HG02763 (cell line): ENCODE data around the gene C12orf75.
"Not testable (repeated sequence)": the region's sequence is repeated elsewhere in the genome, so short reads cannot be mapped to it uniquely, and the experiment has no call there.

Experiments
- ATAC-seq: cut with Tn5 transposase; IDR thresholded peaks from one replicate; pipeline ENCODE4 v1.9.1; 2021; ENCODE audit warnings: mild to moderate bottlenecking, moderate library complexity; ENCODE audit not compliant: unreplicated experiment

The C12orf75 gene

DNA sequence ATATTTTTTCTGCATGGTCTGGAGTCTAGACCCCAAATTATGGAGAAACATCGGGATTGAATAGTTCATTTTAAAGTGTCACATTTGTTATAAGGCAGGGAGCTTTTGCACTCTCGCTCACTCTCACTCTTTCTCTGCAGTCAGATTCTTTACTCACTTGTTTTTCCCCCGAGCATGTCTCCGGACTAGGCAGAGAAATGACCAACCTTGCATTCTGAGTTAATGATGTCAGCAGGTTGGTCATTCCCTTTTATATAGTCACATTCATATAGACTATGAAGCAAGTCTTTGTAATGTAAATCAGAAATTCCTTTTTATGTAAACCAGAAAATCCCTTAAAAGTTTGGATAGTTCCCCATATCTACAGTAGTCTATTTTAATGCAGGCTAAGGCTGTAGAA, 4.1 kb downstream of the C12orf75 start:
- ATAC-seq: no peak

DNA sequence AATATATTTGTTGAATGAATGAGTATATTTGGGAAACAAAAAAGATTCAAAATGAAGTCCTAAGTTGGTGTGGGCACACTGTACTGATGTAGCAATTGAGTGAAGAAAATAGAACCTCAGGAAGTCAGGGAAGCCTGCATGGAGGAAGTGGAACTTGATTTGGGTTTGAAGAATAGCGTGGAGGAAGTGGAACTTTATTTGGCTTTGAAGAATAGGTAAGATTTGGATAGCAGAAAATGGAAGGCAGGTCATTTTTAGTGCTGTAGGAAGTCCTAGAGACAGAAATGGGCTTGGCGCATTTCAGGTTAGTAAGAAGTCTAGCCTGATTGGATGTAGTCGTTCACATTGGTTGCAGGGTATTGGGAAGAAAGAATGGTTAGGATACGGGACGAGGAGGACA, 5.4 kb downstream of the C12orf75 start:
- no peak for ATAC-seq

- ATAC-seq: no peak
Measured at GRCh38 chr12:105336411-105336810, 5.9 kb downstream of the C12orf75 start.

DNA sequence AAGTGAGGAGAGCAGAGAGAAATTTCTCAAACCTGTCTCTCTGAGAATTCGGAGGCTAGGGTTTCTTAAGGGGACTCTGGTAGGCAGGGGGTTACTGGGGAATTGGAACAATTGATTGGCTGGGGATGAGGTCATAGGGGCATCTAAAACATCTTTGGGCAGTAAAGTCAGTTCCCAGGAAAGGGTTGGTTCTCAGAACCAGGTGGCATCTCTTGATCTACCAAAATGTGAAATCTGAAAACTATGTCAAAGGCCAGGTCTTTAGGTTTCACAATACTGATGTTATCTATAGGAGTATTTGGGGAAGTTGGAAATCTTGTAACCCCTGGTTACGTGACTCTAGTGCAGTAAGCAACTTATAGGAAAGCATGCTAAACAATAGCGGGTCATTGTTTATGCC, 6.9 kb downstream of the C12orf75 start:
- ATAC-seq: no peak

DNA sequence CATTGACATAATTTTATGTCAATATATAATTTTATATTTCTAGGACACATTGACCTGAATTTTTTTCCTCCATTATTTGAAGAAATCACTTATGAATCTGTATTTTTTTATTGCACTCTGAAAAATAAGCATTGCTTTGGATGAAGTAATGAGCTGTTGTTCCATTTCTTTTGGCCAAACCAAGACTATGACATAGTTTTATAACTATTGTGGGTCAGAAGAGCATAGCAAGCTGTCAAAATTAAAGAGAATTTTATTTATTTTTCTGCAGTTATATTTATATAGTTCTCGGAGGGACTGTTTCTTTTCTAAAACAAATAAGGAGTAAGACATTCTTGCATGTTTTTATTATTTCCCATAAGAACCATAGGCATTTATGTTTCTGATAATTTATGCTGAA, 8.5 kb downstream of the C12orf75 start:
- no peak for ATAC-seq

- ATAC-seq: no peak
Measured at GRCh38 chr12:105341010-105341409, 10.5 kb downstream of the C12orf75 start.

- not testable (repeated sequence) for ATAC-seq
Measured at GRCh38 chr12:105341620-105342019, 11.1 kb downstream of the C12orf75 start.

DNA sequence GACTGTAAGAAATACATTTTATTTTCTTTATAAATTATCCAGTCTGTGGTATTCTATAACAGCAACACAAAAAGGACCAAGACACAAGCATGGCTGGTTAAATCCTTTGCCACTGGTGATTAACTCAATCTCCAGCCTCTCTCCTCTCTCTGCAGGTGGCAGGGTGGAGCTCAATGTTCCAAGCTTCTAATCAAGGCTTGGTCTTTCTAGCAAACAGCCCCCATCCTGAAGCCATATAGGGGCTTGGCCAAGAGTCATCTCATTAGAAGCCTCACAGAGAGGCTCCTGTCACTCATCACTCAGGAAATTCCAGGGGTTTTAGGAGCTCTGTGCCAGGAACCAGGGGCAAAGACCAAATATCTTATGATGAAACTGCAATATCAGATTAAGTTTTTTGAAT, 12.0 kb downstream of the C12orf75 start:
- ATAC-seq: no peak

- no peak for ATAC-seq
Measured at GRCh38 chr12:105343836-105344235, 13.3 kb downstream of the C12orf75 start.

- ATAC-seq: no peak
Measured at GRCh38 chr12:105347499-105347898, 17.0 kb downstream of the C12orf75 start.

DNA sequence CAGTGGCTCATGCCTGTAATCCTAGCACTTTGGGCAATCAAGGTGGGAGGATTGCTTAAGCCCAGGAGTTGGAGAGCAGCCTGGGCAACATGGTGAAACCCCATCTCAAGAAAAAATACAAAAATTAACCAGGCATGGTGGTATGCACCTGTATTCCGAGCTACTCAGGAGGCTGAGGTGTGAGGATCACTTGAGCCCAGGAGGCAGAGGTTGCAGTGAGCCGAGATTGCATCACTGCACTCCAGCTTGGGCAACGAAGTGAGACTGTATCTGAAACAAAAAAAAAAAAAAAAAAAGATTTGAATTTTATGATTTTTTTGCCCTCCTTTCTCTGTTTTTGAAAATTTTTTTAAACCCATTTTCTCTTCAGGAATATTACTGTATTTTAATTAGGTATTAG, 17.7 kb downstream of the C12orf75 start:
- ATAC-seq: no peak

DNA sequence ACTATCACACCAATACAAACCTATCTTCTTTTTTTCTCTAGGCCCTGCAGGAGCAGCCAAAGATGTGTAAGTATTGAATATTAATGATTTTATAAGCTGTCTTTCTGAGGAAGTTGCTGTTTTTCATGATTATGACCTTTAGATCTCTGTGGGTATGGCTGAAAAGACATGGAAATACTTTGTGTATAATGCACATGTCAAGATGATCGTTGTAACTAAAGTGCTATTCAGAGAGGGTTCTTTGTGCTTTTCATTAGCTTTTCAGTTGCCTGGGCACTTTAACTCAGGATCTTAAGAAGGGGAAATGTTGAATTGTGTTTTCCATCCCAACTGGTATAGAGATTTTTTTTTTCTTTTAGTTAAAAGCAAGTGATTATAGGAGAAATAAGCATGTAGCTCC, 18.1 kb downstream of the C12orf75 start:
- no peak for ATAC-seq

- ATAC-seq: no peak
Measured at GRCh38 chr12:105349138-105349537, 18.6 kb downstream of the C12orf75 start.

DNA sequence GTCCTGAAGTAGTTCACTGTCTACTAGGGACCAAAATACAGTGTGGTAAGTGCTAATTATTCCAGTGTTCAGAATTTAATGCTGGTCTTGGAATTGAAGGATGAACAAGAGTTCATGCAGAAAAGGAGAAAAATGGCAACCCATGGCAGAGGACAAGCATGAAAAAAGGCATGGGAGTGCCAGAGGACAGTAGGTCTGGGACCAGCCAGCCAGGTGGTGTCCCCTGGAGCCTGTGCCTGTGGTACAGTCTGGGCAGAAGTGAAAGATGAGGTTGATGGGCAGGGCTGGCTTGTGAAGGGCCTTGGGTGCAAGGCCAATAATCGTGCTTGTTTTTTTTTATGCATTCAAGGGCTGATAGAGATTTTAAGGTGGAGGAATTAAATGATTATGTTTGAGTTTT, 21.0 kb downstream of the C12orf75 start:
- ATAC-seq: peak; percentile 23

DNA sequence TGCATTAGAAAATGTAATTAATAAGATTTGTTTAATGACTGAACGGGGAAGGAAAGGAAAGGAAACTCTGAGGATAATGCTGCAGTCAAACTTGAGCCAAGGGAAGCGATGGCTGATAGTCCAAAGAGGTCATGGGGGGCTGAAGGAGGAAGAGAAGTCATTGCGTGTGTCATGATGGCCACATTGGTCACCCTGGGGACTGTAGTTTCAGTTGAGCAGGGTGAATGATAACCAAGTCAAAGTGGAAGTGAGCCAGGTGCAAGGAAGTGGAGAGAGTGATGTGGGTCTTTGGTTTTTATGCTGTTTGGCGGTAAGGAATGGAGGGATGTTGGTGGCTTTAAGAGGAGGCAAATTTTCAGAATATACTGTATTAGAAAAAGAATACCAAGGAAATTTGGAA, 21.6 kb downstream of the C12orf75 start:
- peak; percentile 80 for ATAC-seq

DNA sequence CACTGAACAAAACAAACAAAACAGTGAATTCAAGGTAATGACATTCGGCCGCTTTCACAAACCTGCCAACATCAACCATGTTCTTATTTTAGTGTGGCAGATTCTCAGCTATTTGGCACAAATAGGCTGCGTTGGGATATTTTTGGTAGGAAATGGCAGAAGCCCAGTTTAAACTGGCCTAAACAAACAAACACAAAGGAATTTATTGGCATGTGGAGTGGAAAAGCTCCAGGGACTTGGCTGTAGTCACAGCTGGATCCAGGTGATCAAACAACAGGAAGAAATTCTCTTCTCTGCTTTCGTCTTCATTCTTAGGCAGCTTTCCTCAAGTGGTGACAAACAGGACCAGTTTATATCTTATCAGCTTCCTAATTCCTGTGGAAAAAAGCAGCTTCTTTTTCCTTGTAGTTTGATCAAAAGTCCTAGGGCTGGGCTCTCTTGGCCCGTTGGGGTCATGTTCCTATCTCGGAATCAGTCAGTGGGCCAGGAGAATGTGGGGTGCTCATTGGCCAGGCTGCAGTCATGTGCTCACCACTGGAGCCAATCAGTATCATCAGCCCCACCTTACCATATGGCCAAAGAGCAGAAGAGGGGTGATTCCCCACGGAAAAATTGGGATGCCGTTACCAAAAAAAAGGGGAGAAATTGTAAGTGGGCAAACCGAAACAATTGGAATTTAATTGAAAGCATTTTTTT, 22.6 kb downstream of the C12orf75 start:
- no peak for ATAC-seq

DNA sequence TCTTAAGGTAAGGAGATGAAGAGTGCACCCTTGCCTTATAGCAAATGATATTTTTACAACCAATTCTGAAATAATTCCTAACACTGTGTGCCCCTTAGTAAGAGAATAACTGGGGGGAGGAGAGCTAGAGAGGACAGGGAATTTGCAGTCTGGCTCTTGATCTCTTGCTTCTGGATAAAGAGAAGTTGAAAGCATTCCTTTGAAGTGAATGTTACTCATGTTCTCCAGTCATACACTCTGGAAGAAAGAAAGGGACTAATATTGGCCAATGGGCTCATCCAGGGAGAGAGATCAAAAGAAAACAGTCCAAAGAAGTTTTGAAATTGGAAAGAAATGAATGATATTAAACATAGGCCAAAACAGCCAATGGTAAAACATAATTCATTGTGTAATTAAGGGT, 25.3 kb downstream of the C12orf75 start:
- ATAC-seq: no peak

GRCh38 chr12:105357162-105357691, 26.7 kb downstream of the C12orf75 start:
- peak; percentile 73 for ATAC-seq

- no peak for ATAC-seq
Measured at GRCh38 chr12:105358789-105359188, 28.3 kb downstream of the C12orf75 start.

DNA sequence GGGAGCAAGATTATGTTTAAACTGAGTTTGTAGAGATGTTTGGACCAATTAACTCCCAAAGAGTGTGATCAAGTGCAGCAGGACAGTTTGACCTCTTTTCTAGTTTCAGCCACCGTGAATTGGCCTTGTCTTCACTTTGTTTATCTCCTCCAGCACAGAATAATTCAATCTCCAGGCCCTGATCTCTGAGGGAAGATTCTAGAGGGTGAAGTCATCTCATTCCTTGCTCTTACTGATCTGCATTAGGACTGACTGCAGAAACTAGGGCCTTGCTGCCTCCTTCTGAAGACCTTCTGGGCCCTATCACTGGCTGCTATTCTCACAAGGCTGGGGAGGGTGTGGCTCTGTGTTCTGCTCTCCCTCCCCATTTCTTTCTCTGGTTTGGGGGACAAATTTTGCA, 29.4 kb downstream of the C12orf75 start:
- no peak for ATAC-seq

DNA sequence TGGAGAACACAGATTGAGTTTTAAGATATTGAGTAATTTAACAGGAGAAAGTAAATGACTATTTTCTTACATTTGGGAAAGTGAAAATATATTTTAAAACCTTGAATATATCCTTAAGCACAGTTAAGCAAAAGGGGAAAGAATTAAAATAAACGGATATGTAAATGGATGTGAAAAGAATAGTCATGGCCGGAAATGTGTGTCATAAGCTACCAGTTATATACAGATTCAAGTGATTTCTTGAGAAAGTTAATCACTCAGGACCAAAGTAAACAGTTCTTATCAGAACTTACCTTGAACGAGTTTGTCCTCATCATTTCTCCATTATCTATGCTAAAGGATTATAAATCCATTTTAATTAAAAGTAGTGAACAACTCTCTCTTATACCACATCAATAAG, 33.4 kb downstream of the C12orf75 start:
- ATAC-seq: no peak

- ATAC-seq: no peak
Measured at GRCh38 chr12:105365231-105365630, 34.7 kb downstream of the C12orf75 start.

DNA sequence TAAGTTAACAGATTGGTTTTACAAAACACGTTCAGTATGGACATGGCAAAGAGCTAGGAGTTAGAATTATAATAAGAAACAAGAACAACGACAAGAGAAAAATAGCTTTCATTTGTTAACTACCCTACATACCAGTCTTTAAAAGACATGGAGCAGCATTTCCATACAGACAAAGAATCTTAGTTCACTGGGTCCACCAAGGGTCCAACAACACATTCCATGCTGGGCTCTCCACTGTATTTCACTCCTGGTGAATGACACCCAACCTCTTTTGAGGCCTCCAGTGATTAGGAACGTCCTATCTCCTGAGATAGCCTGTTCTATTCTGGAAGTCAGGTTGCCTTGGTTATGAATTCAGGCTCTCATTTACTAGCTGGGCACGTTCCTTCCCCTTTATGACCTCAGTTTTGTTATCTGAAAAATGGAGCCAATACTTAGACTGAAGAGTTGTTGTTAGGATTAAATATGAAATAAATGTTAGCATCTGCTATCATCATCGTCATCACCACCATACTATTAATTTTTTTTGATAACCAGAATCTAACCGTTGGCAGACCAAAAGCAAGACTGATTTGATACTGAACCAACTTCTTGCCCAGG, 37.7 kb downstream of the C12orf75 start:
- ATAC-seq: no peak
